K562 (cell line): Measurements from ENCODE around the gene RPS6KA2.

Source experiments
- JUN ChIP-seq, 2 experiments: sonication (generic) in 1 of 2; formaldehyde crosslinking in 1 of 2; IDR thresholded peaks; 2 replicates each; pipeline versions ENCODE4 v1.6.1 to v1.8.0; 2012 to 2022; ENCODE audit warnings: borderline replicate concordance in 2 of 2, mild to moderate bottlenecking in 2 of 2, improper control_type of control experiment in 1 of 2, low read depth in 1 of 2, low read length in 1 of 2, missing genetic modification reagents in 1 of 2
- ZNF444 ChIP-seq: fragments of 250-450 bp; sonication (Bioruptor Pico); IDR thresholded peaks from 2 replicates; pipeline ENCODE4 v1.4.0; 2020; ENCODE audit warnings: mild to moderate bottlenecking, moderate library complexity
- ZNF592 ChIP-seq: fragments of 450-650 bp; IDR thresholded peaks from 2 replicates; pipeline ENCODE4 v1.6.1; 2017; ENCODE audit warnings: antibody characterized with exemption, mild to moderate bottlenecking
- TF ChIP-seq, protein P1 (sequence below): sonication (generic); formaldehyde crosslinking; IDR thresholded peaks from 2 replicates; pipeline ENCODE4 v1.8.0; 2022; ENCODE audit warnings: mild to moderate bottlenecking, missing genetic modification reagents

DNA sequence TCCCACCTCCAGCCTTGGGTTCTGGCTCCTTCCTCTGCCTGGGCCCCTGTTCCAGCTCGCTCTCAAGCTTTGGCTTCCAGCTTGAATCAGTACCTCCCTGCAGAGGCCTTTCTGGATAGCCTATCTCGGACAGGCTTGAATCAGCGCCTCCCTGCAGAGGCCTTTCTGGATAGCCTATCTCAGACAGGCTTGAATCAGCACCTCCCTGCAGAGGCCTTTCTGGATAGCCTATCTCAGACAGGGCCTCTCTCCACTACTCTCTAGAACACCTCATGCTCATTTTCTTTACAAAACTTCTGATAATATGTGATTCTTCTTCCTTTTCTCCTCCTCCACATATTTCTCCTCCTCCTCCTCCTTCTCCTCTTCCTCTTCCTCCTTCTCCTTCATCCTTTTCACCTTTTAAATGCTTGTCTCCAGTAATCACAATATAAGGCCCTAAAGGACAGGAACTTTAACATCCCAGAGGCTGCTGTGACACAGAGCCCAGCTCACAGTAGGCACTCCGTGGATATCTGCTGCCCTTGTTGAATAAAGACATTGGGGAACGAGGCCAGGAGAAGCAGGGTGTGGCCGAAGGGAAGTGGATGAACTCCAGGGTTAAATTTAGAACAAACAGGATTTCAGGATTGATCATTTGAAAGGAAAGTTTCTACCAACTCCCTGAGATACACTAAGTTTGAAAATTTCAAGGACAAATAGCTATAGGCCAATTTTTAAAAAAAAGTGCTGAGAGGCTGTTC is 9.3 kb upstream of the RPS6KA2 start:
- TF ChIP-seq, protein P1, sequence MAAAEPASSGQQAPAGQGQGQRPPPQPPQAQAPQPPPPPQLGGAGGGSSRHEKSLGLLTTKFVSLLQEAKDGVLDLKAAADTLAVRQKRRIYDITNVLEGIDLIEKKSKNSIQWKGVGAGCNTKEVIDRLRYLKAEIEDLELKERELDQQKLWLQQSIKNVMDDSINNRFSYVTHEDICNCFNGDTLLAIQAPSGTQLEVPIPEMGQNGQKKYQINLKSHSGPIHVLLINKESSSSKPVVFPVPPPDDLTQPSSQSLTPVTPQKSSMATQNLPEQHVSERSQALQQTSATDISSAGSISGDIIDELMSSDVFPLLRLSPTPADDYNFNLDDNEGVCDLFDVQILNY = no peak
- TF ChIP-seq ZNF444 (CRISPR knock-in tag) (no peak), ZNF592 (no peak), JUN (IDR thresholded peaks at IDR 0.05; ENCODE audit: borderline replicate concordance, low read depth, low read length) (no peak), JUN (CRISPR knock-in tag; IDR thresholded peaks at IDR 0.05; ENCODE audit: borderline replicate concordance) (no peak)
